Measurements from ENCODE around the gene GRIK1.

- no peak for TF ChIP-seq CTCF (IDR thresholded peaks at IDR 0.05; ENCODE audit: low read depth, low read length, poor library complexity, severe bottlenecking)
- no peak for TF ChIP-seq EZH2phosphoT487 (IDR thresholded peaks at IDR 0.05; ENCODE audit: borderline replicate concordance, low read length)
Measured at GRCh38 chr21:29825345-29825744, 114.5 kb downstream of the GRIK1 start.

Data from DOHH2 (cell line).